Putamen (tissue), 1 donor: ENCODE data around the gene RBM12.

Experiments
- DNase-seq: peaks from one replicate; pipeline ENCODE4 v3.0.0-alpha.2; 2016; ENCODE audit warnings: low spot score

Gene RBM12

DNA sequence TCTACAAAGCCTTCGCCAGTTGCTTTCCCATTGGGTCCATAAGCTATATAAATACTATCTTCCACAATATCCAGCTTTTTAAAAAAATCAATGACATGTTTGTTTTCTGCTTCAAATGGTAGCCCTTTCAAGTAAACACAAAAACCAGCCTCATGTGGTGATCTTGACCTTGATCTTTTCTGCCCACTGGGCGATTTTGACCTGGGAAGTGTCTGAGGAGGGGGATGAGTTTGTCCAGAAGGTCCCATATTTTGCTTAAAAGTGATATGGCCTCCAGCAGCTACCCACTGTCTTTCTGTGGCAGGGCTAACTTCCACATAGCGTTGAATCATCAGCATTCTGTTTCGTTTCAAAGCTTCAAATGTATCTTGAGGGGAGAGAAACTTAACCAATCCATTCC, 10.8 kb downstream of the RBM12 start:
- DNase-seq, result no peak

DNA sequence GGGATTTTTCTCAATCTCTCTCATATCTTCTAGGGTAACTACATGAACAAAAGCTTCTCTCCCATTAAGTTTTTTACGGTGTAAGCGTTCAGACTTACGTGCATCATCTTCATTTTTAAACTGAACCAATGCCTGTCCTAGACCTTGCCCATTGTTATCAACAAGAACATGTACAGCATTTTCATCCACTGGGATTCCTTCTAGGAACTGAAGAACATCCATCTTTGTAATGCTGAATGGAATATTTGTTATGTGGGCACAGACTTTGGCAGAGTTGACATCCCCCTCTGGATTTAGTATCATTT, 11.3 kb downstream of the RBM12 start:
- no peak for DNase-seq

DNA sequence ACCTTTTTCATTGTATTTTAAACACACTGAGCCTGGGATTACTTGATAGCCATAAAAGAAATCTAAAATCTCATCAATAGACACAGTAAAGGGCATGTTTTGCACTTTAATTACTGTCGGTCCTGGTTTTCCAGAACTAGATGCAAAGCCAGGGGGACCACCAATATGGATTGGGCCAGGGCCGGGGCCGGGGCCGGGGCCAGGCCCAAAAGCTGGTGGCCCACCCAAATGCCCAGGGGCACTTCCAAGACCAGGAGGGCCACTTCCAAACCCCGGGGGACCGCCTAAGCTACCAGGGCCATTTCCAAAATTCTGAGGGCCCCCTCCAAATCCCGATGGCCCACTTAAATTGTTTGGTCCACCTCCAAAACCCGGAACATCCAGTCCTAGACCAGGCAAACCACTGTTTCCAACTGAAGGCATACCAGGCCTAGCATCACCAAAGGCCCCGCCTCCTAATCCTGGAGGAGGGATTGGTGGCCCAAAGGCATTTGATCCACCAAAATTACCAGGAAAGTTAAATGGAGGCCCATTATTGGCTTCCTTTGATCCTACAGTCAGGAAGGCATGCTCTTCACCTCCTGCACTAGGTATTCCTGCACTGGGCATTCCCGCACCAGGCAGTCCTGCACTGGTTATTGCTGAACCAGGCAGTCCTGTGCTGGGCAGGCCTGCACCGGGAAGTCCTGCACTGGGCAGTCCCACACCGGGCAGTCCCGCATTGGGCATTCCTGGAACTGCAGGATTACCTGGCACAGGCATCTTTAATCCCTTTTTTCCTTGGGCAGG, 11.9 kb downstream of the RBM12 start:
- DNase-seq, result no peak

DNA sequence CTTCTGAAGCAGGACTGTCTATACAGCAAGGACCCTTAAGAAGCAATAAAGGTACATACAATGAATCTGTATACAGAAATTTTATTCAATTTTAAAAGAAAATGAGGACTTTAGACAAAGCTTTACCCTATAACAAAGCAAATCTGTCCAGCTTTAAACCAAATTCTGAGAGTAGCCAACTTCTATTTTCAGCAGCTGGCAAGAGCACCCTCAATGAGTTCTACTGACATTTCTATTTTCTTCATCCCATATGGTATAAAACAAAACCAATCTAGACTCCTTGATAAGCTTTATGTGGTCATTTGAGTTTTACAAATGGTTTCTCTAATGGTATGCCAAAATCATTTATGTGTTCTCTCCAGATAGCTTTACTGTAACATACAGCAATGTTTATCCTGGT, 12.7 kb downstream of the RBM12 start:
- DNase-seq, result no peak

DNA sequence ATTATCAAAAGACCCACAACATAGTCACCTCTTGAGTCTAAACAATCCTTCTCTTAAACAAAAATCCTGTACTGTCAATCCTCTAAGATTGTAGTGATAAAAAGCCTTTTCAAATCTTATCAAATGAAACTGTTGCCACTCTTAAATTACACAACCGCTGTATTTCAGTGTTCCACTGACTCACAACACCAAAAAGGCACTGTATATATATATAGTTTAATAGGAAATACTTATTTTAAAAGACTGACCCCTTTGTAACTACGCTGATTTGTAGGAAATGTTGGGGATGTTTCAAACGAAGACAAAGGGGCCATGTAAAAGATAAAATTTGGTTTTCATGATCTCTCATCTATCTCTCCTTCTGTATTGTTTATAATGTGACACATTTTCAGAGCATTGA, 14.1 kb downstream of the RBM12 start:
- DNase-seq, result no peak

DNA sequence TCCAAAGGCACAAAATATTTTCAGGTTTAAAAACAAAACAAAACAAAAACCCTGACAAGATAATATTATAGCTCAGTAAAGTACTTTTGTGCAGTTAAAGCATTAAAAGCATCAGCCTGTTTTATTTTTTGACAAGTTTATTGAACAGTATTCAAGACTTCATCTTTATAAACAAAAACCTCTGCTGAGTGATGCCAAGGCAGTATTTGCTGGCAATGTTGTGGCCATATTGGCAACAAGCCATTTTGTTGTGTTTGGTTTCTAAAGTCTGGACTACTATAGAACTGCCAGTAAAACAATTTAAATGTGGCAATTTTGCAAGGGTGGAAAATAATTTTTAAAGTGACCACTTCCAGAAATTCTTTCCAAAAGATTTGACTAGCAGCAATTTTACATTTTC, 15.9 kb downstream of the RBM12 start:
- no peak for DNase-seq

DNA sequence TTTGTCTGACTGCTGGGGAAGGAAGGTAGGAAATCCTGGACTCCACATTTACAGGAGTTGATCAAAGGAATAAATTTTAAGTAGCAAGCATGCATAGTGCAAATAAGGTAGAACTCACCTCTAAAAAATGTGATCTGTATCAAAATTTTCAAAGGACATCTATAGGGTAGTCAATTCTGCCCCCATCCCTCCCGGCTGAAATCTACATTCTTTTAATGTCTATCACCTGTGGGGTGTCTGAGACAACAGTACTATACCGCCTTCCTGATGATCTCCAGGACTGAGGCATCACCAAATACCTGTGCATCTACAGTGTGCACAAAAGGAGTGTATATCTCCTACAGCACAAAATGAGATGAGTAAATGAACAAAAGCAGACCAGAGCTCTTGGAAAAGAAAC, 19.9 kb downstream of the RBM12 start:
- no peak for DNase-seq

DNA sequence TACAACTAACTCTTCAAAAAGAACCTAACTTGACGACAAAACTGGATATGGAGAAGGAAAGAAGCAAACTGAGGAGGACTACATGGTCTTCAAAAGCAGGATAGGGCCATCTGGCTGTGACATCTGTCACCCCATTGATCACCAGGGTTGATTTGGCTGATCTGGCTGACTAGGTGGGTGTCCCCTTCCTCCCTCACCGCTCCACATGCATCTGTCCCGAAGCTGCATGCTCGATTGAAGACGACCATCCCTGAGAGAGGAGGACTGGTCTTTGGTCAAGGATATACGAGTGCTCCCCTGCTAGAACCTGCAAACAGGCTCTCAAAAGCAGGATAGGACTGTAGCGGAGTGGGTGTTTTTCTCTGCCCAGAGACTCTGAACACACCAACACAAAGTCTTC, 21.7 kb downstream of the RBM12 start:
- DNase-seq, result no peak

DNA sequence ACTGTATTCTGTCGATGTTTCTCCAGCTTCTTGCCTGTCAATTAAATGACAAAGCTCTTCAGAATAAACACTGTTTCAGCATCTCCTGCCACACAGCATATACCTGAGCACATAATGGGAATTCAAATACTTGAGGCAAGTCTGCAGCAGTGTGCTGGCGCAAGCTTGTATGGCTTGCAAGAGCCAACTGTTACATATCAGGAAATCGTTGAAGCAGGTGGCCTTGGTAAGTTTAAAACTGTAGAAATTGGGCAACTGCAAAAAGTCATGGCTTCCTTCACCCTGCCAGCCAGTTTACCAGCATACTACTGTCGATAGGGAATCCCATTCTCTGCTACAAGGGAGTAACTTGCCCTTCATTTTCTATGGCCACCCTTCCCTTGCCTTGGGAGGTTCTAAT, 23.0 kb downstream of the RBM12 start:
- no peak for DNase-seq

DNA sequence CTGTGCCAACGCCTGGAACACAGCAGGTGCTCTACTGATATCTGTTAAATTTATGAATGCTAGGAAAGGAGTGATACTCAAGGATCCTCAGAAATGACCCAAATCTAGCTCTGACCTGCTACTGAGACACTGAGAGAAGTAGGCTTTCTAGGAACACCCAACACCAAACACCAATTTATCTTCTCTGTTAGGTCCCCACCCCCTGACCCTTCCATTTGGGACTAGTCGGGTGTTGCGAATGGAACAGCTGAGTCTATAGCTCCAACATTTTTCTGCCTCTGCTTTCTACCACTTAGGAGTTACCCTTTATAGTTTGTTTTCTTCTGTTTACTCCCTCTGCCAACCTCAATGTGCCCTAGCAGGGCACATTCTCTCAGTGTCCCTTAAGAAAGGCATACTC, 24.0 kb downstream of the RBM12 start:
- DNase-seq, result no peak

DNA sequence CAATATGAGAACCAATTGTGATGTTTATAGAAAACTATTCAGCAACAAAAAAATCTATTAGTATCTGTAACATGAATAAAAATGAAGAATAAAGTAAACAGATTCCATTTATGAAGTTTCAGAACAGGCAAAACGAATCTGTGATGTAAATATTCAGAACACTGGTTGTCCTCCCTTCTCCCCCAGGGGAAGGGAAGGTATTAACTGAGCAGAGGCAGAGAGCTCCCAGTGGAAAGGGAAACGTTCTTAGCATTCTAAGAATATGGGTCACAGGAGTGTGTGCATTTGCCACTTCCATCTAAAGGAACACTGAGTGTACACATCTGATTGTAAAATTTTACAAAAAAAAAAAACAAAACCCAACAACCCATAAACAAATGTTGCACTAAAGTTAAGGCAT, 25.9 kb downstream of the RBM12 start:
- no peak for DNase-seq

DNA sequence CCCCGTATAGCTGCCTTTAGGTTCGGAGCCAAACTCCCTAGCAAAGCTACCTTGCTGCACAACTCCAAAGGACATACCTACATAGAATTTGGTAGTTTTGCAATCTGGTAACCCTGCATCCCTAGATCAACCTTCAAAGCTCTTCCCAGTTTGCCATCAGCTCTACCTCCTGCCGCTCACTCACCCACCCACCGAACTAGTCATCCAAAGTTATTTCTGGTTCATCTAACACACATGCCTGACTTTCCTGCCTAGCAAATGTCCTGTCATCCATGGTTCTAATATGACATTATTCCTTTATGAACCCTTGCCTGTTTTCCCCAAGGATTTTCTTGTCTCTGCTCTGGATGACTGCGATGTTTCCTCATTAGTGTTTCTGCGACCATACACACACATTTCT, 27.4 kb downstream of the RBM12 start:
- DNase-seq, result peak; percentile 54

DNA sequence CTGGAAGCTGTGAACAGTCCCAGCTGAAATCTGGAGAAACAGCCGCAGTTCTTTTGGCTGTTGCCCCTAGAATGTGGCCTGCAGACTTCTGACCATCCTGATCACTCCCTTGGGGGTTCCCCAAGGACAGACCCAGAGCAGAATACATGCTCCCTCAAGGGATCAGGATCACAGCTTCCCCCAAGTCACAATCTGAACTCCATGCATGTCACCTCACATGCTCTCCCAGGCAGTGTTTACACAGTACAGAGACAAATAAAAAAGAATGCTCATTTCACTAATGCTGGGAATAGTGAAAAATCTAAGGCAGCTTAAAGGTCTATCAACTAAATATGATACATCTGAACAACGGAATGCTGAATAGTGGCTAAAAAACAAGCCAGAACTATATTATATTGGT, 28.6 kb downstream of the RBM12 start:
- DNase-seq, result no peak

DNA sequence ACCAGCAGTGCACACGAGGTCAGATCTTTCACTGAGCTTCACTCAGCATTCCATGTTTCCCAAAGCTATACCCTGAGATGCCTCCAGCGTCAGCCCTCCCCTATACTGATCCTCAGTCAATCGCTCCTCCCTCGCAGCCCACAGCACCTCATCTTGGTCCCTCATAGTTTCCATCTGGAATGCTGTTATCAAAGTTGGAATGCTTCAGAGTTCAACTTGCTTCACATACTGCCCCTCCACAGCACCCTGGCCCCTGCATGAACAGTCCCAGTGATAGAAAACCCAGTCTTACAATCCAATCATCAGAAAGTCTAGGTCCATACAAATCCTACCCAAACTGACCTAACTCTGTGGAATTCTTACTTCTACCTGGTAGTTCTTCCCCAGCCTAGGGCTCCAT, 29.0 kb downstream of the RBM12 start:
- no peak for DNase-seq

DNA sequence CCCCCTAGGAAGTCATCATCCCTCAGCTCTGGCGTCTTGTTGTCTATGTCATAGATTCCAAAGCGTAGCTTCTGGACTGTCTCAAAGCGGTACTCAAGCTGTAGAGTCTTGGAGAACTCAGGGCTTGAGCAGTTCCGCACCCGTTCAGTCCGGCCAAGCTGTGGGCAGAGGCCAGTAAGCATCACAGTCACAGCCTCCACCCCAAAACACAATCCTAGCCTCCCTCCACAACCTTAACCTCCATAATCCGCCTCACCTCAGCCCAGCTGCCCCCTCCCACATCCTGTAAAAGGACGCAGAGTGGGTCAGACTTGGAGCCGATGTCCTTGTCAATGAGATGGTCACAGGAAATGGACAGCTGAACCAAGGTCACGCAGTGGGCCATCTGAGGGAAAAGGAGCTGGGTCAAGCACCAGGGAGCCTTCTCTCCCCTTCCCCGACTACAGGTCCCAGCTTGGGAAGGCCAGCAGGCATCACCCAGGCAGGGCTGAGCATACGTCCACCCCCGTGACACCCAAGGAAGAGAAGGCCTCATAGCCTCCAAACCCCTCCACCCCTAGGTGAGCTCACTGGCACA, 32.1 kb downstream of the RBM12 start:
- DNase-seq, result no peak

DNA sequence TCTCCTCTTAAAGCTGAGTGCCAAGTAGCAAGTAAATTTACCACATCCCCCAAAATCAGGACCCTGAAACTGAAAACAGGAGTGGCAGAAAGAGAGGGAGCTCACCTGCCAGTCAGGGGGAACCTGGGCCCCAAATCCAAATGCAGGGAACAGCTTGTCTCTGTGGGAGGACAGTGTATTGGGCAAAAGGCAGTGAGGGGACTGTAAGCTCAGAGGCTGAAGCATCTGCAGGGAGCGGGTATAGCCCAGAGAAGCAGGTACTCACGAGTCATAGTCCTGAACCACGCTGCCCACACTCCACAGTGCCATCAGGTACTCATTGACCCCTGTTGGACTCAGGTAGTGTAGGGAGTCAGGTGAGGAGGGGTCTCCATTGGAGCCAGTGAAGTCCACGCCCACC, 34.1 kb downstream of the RBM12 start:
- no peak for DNase-seq

DNA sequence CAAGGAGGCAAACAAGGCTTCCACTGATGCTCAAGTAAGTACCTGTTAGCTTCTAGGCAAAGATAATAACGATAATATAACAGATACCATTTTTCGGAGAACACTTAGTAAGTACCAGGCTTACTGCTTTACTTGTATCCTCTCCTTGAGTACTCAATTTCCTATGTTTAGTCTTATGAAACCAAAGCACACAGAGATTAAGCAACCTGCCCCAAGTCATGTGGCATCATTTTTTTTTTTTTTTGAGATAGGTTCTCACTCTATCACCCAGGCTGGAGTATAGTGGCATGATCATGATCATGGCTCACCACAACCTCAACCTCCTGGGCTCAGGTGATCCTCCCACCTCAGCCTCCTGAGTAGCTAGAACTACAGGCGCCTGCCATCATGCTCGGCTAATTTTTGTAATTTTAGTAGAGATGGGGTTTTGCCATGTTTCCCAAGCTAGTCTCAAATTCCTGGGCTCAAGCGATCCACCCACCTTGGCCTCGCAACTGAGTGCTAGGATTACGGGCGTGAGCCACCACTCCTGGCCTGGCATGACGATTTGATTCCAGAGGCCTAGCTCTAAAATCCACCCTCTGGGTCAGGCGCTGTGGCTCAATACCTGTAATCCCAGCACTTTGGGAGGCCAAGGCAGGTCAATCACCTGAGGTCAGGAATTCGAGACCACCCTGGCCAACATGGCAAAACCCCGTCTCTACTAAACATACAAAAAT, 35.1 kb downstream of the RBM12 start:
- DNase-seq, result no peak

DNA sequence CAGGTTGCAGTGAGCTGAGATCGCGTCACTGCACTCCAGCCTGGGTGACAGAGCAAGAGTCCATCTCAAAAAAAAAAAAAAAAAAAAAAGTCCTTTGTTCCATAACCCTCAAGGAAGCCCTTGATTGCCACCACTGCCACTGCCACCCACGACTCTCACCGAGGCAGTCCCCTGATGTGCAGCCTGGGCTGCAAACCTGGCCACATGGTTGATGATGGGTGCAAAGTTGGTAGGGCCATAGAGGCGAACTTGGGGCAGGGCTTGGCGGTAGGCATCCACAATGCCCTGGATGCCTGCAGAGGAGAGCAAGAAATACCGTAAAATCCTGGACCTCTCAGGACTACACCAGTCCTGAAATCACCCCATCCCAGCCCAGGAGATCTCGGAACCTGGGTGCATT, 37.6 kb downstream of the RBM12 start:
- no peak for DNase-seq

DNA sequence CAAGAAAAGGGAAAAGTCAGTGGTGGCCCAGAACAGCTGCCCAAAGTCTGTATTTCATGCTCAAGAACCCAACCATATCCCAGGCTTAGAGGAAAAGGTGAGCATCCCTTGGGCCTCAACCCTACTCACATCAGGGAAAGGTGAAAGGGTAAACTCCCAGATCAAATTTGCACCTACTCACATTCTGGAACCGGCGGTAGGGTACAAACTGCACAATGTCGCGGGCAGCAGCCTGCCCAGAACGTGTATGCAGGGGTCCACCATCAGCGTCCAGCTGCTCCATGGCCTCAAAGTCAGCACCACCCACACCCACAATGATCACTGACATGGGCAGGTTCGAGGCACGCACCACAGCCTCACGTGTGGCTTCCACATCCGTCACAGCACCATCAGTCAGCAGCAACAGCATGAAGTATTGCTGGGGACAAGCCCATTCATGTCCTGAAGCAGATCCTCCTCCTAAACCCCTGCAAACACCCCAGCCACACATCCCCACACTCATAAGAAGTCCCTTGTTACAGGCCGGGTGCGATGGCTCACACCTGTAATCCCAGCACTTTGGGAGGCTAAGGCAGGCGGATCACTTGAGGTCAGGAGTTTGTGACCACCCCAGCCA, 38.2 kb downstream of the RBM12 start:
- no peak for DNase-seq

DNA sequence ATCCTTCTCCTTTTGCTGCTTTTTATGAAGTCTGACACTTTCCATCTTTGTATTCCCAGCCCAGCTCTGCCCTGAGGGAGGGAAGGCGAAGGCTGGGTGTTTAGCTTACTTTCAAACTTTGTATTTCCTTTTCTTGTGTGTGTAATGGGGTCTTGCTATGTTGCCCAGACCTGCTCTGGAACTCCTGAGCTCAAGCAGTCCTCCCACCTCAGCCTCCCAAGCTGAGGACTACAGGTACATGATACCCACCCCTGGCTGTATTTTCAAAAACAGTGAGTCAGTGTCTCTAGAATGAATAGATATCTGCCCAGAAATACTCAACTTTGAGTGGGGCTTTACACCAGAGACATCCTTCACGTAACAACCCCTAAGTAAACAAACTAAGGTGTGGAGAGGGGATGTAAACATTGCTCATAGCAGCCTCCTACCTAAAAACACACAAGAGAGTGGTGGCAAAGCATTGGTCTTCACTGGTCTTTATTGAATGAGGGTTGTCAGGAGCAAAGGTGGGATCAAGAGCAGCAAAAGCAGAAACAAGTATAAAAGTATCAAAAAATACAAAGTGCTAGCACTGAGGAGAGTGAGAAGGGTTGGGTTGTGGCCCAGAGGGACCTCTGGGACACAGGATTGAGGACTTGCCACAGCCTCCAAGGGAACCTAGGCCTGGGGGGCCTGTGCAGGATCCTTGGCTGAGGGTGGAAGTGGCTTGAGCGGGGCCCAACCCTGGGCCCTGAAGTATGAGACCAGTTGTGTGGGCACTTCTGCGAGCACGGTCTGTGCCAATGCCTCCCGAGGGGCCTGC, 38.9 kb downstream of the RBM12 start:
- no peak for DNase-seq

DNA sequence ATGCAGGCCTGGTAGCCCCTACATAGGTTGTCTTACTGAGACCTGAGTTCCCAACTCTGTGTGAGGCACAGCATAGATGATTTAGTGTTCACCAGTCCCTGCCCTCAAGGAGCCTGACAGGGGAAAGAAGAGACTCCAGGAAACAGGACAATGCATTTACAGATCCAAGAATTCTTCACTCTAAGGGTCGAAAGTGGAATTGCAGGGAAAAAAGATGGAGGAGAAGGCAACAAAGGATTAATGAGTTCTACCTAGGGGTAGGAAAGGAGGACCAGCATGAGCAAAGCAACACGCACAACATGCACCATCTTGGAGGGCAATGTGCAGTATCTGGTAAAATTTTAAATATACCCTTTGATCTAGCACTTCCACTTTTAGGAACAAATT, 43.1 kb downstream of the RBM12 start:
- no peak for DNase-seq

DNA sequence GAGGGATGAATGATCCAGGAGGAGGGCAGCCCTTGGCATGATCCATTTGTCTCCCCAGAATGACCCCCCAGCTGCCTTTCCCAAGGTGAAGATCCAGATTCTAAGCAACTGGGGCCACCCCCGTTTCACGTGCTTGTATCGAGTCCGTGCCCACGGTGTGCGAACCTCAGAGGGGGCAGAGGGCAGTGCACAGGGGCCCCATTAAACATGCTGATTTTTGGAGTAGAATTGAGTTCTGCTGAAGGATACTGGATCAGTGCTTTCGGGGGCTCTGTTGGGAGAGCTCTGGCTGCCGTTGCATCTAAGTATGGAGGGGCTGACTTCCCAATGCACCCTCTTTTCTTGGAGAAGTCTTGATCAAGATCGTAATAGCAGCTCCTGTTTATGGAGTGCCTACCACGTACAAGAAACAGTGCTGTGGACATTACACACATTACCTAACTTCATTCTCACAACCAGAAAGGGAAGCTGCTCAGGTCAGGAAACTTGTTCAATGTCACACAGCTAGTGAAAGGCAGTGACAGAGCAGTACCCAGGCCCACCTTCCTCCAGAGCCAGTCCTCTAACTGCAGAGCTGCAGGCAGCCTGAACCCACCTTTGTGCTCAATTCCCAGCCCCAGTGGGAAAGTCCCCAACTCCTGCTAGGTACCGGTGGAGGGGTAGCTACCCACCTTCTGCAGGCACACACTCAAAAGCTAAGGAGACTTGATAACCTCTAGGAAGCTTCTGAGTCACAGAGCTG, 43.7 kb downstream of the RBM12 start:
- DNase-seq, result no peak
